ENCODE data around the gene ABCC1. TPM values are rescaled to one million over a fixed set of nuclear protein-coding genes. Genes with fewer than 3 reads are reported as not detected.
"Not testable (repeated sequence)": the region's sequence is repeated elsewhere in the genome, so short reads cannot be mapped to it uniquely, and the experiment has no call there.

ABCC1 gene
- 9.7 and 12.5 TPM in 2 replicates for total RNA-seq (2014; rRNA removed; shearing (Covaris generic))

DNA sequence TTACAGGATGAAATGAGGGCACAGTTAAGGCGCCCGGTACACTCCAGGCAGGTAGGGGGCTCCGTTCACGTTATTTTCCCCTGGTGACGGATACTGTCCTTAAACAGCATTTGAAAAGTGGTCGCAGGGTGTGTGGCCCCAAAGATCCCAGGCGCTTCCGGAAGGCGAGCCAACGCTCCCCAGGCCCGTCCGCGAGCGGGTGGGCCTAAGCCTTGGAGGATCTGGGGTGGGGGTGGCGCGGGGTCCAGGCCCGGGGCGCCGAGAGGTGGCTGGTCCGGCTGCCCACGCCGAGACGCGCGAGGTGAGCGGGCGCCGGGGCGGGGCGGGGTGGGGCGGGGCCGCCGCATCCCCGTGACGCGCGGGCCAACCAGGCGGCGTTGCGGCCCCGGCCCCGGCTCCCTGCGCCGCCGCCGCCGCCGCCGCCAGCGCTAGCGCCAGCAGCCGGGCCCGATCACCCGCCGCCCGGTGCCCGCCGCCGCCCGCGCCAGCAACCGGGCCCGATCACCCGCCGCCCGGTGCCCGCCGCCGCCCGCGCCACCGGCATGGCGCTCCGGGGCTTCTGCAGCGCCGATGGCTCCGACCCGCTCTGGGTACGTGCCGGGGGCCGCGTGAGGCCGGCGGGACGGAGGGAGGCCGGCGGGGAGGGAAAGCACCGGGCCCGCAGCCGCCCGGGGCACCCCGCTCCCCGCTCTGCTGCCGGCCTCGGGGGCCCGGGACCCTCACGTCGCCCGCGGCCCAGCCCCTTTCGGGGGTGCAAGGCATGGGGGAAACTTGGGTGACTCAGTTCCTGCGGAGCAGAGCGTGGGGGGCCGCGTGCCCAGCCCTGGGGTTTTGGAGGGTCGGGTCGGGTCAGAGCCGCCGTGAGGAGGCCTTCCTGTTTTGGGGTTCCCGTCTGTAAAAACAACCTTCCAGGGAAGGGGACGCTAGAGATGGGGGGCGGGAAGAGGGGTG is at the start of gene ABCC1:
Gene ABCC1, plus strand, starts transcription at position 407 of the 951 bp plus-strand sequence. Its CDS starts 136 bp downstream, at position 543.
- no peak for DNase-seq (ENCODE audit: low spot score)

GRCh38 chr16:15900357-15900756 is 49.1 kb upstream of the ABCC1 start:
- no peak for DNase-seq (ENCODE audit: low spot score)

GRCh38 chr16:15900901-15901500 is 48.4 kb upstream of the ABCC1 start:
- DNase-seq (ENCODE audit: low spot score) = no peak

DNA sequence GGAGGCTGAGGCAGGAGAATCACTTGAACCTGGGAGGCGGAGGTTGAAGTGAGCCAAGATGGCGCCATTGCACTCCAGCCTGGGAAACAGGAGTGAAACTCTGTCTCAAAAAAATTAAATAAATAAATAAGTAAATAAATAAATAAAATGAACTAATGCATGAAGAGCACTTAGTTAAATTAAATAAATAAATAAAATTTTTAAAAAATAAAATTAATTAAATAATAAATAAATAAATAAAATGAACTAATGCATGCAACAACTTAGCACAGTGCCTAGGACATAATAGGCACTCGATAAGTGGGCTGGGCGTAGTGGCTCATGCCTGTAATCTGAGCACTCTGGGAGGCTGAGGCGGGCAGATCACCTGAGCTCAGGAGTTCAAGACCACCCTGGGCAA is 45.5 kb upstream of the ABCC1 start:
- no peak for DNase-seq (ENCODE audit: low spot score)

DNA sequence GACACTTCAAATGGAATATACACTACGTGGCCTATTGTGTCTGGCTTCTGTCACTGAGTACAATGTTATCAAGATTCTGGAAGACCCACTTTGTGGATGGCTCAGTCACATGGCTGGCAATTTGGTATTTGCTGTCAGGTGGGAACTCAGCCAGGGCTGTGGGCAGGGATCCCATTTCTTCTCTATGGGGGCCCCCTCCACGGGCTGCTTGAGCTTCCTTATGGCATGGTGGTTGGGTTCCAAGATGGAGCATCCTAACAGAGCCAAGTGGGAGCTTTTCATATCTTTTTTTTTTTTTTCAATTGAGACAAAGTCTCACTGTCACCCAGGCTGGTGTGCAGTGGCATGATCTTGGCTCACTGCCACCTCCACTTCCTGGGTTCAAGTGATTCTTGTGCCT is 43.0 kb upstream of the ABCC1 start:
- DNase-seq (ENCODE audit: low spot score) = no peak

DNA sequence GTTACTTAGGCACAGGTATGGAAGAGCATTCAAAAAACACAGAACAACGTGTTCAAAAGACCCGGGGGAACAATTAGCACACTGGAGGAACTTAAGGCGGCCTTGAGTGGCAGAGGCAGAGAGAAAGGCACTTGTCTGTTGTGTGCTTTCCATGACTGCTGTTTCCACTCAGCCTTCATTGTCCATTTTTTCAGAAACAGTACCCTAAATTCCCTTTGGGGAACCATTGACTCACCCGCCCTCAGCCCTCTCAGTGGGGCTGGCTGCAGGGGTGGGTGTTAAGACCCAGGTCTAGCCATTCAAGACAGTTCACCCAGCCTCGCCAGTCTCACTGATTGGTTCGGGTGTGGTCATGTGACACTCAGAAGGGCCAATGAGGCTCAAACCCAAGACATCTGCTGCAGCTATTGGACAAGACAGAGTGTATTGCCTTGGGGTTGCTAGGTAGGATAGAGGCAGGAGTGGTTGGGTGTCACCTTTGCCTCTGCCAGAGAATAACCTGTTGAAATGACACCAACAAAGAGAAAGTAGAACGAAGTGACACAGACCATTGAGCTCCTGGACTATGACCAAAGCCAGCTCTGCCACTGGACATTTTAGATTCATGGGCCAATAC is 41.4 kb upstream of the ABCC1 start:
- DNase-seq (ENCODE audit: low spot score) = peak; percentile 30

- no peak for DNase-seq (ENCODE audit: low spot score)
Observed at GRCh38 chr16:15911198-15911597, 38.2 kb upstream of the ABCC1 start.

- DNase-seq (ENCODE audit: low spot score) = no peak
Observed at GRCh38 chr16:15913046-15913698, 36.2 kb upstream of the ABCC1 start.

- no peak for DNase-seq (ENCODE audit: low spot score)
Observed at GRCh38 chr16:15915555-15916081, 33.8 kb upstream of the ABCC1 start.

GRCh38 chr16:15916323-15916722 is 33.1 kb upstream of the ABCC1 start:
- no peak for DNase-seq (ENCODE audit: low spot score)

- not testable (repeated sequence) for DNase-seq (ENCODE audit: low spot score)
Observed at GRCh38 chr16:15918314-15918713, 31.1 kb upstream of the ABCC1 start.

- DNase-seq (ENCODE audit: low spot score) = no peak
Observed at GRCh38 chr16:15919331-15919730, 30.1 kb upstream of the ABCC1 start.

DNA sequence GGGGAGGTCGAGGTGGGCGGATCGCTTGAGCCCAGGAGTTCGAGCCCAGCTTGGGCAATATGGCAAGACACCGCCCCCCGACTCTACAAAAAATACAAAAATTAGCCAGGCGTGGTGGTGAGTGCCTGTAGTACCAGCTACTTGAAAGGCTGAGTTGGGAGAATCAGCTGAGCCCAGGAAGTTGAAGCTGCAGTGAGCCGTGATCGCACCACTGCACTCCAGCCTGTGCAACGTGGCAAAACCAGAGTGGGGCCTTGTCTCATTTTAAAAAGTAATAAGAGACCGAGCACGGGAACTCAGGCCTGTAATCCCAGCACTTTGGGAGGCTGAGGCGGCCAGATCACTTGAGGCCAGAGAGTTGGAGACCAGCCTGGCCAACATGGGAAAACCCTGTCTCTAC is 24.4 kb upstream of the ABCC1 start:
- no peak for DNase-seq (ENCODE audit: low spot score)

DNA sequence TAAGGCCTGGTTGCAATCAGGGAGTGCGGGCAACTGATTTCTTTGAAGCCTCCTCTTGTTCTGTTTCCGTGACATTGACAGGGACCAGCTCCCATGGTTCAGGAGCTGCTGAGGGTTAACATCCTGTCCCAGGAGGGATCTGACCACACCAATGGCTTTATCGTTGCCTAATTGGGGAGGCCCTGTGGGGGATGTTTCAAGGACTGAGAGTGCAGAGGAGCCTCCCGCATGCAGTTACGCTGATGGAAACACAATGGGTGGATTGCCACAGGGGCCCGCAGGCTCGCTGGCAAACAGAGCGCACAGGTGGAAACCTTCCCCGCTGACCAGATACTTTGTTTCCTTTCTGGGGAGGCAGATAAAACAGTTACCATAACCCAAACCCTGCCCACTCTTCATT is 23.8 kb upstream of the ABCC1 start:
- no peak for DNase-seq (ENCODE audit: low spot score)

DNA sequence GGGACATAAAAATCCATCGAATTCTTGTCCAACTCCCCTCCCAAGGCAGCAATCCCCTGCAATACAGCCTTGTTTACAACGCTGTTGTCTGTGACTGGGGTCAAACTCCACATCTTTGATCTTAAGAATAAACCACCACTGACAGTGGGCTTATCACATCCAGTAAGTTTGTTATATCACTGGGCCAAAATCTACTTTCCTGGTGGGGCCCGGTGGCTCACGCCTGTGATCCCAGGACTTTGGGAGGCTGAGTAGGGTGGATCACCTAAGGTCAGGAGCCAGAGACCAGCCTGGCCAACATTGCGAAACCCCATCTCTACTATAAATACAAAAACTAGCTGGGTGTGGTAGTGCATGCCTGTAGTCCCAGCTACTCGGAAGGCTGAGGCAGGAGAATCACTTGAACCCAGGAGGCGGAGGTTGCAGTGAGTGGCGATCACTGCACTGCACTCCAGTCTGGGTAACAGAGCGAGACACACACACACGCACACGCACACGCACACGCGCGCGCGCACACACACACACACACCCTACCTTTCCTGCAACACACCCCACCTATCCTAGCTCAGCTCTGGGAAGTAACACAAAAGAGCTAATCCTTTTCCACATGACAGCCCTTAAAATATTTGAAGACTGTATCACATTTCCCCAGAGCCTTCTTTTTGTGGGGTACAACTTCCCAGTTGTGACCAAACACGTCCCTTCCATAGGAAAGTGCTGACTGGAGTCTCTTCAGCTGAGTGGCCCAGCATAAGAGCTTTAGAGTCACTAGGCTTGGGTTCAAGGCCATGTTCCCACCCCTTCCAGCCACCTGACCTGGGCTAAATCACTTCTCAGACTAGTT is 20.9 kb upstream of the ABCC1 start:
- no peak for DNase-seq (ENCODE audit: low spot score)

DNA sequence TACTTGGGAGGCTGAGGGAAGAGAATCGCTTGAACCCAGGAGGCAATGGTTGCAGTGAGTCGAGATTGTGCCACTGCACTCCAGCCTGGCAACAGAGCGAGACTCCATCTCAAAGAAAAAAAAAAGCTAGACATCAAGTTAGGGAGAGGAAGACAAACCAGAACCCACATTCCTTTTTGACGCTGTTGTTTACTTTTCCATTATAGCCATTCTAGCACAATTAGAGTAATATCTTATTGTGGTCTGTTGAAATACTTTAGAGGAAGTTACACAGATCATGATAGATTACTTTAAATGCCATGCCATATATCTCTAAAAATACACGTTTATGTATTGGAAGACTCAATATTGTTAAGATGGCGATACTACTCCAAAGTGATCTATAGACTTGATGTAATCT is 16.5 kb upstream of the ABCC1 start:
- no peak for DNase-seq (ENCODE audit: low spot score)

GRCh38 chr16:15933781-15934180 is 15.6 kb upstream of the ABCC1 start:
- DNase-seq (ENCODE audit: low spot score) = no peak

- no peak for DNase-seq (ENCODE audit: low spot score)
Observed at GRCh38 chr16:15934991-15935390, 14.4 kb upstream of the ABCC1 start.

- DNase-seq (ENCODE audit: low spot score) = not testable (repeated sequence)
Observed at GRCh38 chr16:15936809-15937208, 12.6 kb upstream of the ABCC1 start.

GRCh38 chr16:15942931-15943690 is 6.3 kb upstream of the ABCC1 start:
- no peak for DNase-seq (ENCODE audit: low spot score)

All from H4 (cell line).